Stimulated activated CD8-positive, alpha-beta memory T cell treated with anti-CD3 and anti-CD28 coated beads, Interleukin-12 subunit alpha, Interleukin-12 subunit beta, amount 100 ng/mL, for 24 hours (primary cell): ENCODE results near the gene ALG9.

Experiments
- DNase-seq: peaks from one replicate; pipeline ENCODE4 v3.0.0-alpha.2; 2020; ENCODE audit errors: extremely low read depth

The ALG9 gene

DNA sequence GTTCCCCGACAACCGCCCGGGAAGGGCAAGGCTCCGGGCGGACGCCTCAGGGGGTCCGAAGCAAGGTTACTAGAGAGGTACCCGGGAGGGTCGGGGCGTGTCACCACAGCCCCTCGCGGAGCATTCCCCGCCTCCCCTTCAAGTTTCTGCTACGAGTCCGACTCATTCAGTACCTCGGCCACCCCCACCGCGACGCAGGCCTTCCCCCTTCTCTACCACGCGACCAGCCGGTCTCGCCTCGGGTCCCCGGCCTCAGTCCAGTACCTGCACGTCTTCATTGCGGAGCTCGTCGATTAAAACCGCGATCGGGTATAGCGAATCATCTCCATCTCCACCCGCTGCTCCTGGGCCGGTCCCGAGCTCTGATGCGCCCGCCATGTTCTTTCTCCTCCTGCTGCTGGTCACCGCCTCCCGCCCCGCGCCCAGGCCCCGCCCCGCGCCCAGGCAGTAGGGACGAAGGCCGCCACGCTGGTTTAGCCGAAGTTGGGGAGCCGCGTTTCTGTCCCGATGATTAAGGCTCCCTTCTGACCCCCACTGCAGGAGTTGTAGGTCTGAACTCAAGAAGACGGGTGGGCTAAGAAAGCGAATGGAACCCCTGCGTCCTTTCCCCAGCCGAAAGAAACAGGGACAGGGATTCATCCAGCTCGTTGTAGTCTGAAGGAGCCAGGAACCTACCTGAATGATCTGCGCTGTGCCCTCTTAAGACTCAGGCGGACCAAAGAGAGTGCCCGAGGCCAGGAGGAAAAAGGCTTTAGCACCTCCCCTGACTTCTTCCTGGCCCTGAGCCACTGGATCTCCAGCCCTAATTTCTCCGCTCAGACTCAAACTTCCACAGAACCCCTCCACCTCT is 105.2 kb downstream of the ALG9 start, which contains the start of gene PPP2R1B:
TSS of gene PPP2R1B (minus strand) at position 406 of the 850 bp plus-strand sequence. CDS start at position 378, 28 bp downstream.
- peak; percentile 42 for DNase-seq

DNA sequence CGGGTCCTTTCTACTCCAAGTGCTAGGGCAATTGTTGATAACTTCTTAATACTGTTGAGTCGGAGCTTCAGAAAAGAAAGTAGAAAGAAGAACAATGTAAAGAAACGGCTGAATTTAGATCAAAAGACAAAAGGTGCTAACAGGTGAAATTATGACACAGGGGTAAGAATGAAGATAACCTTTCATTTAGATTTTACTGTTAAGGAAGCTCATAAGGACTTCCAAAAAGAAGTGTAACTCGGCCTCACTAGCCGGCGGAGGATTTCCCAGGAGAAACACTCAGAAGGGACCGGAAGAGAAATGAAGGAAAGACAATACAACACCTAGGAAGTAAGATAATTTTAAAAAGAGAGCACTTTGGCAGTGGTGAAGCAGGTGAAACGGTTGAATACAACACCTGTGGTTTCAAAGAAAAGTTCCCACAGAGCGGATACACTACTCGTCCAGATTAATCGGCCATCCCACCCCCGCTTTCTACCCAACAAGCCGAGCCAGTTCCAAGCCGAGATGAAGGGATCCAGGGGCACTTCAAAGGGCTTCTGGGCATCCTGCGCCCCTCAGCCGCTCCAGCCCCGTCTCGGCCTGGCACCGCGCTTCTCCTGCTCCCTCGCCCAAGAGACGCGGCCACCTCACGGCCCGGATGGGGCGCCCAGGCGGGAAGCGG is 105.9 kb downstream of the ALG9 start:
- no peak for DNase-seq

DNA sequence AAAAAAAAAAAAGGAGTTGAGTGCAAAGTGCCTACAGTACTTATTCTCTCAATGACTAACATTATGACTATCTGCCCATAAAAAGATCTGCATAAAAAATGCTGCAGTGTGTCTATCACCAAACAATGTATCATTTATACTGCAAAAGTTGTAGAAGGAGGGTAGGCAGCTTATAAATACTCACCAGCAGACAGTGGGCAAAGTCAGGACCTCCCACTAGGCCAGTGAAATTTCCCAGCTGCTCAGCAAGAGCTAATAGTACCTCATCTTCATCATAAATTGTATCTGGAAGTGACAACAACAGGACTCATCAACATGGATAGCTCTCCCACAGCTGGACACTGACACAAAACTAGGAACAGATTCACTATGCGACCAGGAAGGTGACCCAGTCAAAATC is 106.8 kb downstream of the ALG9 start:
- no peak for DNase-seq

DNA sequence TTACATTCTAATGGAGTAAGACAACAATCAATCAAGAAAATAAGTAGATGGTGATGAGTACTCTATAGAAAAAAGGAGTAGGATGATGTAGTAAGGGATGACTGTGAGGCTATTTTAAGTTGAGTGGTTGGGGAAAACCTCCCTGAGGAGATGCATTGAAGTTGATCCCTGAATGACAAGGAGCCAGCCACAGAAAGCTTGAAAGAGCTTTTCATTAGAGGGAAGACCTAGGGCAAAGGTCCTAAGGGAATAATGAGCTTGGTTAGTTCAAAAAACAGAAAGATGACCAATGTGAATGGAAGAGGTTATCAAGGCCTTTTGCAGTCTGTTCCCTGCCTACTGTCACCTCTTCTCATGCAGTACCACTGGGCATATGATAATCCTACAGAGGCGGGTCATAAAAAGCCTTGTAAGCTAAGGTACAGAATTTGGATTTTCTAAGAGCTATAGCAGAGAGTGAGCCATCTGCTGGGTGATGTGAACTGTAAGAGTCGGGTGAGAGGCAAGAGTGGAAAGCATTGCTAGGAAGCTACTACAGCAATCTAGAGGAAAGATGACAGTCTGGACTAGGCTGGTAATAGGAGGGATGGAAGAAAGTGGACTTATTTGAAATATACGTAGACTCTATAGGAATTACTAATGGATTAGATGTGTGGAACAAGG is 108.3 kb downstream of the ALG9 start:
- no peak for DNase-seq

DNA sequence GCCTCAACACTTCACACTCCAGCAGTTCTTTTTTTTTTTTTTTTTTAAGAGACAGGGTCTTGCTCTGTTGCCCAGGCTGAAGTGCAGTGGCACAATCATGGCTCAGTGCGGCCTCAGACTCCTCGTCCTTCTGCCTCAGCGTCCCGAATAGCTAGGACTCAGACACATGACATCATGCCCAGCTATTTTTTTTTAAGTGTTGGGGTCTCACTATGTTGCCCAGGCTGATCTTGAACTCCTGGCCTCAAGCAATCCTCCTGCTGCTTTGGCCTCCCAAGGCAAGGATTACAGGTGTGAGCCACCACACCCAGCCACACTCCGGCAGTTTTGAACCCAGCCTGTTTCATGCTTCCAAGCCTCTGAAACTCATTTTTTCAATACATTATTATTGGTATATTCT is 108.9 kb downstream of the ALG9 start:
- DNase-seq = no peak

DNA sequence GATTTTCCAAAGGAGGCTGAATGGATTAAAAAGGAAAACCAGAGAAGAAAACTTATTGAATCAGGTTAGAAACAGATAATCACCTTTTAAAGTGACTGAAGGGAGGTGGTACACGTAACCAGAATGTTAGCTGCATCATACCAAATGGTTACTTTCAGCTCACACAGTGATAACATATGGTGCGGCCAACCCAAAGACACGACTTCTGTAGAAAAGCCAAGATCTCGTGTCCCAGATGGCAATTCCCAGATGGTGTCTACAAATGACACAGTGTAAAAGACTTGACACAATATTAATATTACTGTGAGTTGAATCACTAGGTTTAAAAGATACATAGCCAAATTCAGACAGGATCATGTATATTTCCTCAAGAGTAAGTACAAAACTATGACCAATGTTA is 110.3 kb downstream of the ALG9 start:
- no peak for DNase-seq

DNA sequence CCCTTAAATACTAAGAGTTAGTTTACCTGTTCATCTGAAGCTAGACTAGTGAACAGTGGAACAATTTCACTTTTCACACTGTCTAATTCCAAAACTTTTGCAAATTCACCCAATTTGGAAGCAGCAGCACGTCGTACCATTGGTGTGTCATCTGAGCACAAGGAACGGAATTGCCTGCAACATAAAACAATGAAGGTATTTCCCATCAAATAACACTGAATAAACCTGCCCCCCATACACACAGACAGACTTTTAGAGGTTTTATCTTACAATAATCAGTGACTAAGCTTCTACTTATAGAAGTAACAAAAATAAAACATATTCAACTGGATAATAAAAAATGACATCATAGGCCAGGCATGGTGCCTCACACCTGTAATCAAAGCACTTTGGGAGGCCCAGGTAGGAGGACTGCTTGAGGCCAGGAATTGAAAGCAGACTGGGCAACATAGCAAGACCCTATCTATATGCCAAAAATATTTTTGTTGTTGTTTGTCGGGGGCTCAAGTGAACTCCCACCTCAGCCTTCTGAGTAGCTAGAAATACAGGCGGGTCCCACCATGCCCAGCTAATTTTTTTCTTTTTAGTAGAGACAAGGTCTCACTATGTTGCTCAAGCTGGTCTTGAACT is 111.5 kb downstream of the ALG9 start:
- DNase-seq = no peak

DNA sequence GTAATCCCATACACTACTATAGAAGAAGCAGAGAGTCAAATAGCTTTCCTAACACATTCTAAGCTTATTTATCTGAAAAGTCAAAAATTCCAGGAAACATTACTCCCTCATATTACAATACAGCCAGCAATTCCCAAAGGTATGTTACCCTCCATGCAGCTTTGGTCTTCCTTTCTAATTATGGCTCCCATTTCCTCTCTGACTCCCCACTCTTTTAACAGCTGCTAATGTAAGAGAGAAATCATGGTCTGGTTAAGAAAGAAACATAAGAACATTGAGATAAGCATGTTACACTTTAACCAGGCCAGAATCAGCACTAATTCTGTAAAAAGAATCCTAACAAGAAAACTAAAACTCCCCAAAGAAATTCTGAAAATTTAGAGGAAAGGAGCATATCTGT is 112.0 kb downstream of the ALG9 start:
- DNase-seq = no peak

DNA sequence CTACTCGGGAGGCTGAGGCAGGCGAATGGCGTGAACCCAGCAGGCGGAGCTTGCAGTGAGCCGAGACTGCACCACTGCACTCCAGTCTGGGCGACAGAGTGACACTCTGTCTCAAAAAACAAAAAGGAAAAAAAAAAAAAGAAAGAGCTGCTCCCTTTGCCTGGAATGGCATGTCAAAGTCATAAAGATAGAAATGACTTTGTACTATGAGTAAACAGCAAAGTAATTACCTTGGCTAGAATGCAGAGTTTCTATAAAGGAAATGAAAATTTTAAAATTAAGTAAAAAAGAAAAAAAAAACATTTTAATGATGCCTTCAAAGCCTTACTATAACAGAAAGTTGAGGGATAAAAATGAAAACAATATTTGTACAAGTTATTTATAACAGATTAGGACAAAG is 115.3 kb downstream of the ALG9 start:
- no peak for DNase-seq

DNA sequence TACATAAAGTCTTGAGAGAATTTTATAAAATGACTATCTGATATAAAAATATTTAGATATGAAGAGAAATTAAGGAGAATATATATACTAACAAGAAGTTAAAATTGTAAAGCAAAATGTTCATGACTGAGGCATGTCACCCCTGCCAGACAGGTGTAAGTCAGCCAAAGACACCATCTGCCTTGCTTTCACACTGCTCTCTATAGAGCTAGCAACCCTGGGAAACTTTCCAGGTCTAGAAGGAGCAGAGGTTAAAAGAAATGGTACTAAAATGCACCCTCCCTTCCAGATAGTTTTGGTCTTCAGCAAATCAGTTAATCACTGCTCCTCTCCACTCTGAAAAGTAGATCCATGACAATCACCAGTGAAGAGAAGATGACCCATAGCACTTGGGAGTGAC is 121.7 kb downstream of the ALG9 start:
- DNase-seq = no peak

DNA sequence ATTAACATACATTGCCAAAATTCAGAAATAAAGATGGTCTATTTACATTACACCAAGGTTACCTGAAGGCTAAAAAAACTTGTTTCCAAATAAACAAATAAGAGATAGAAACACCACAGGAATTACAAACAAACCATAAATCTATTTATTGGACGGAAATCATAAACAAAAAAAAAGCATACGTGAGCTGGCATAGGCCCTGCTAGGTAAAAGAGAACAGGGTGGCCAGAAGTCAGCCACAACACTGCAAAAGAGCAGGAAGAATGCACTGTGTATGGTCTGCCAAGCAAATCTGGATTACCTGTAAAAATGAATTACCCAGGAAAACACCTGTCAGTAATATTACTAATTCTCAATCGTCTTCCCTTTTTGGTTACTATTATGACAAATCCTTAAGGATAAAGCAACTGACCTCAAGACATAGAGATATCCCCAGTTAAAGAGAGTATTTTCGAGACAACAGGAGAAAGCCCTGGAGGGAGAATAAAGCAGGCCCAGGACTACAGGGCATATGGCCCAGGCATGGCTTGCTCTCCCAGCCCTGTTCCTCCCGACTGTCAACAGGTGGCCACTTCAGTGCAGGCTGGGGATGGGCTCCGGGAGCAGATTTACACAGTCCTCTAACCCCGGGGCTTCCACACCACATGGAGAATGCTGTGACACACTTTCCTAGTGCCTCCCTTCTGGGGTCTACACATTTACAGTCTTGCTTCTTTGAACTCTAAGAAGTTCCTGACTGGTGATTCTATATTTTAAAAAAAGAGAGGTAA is 123.2 kb downstream of the ALG9 start:
- DNase-seq = no peak

DNA sequence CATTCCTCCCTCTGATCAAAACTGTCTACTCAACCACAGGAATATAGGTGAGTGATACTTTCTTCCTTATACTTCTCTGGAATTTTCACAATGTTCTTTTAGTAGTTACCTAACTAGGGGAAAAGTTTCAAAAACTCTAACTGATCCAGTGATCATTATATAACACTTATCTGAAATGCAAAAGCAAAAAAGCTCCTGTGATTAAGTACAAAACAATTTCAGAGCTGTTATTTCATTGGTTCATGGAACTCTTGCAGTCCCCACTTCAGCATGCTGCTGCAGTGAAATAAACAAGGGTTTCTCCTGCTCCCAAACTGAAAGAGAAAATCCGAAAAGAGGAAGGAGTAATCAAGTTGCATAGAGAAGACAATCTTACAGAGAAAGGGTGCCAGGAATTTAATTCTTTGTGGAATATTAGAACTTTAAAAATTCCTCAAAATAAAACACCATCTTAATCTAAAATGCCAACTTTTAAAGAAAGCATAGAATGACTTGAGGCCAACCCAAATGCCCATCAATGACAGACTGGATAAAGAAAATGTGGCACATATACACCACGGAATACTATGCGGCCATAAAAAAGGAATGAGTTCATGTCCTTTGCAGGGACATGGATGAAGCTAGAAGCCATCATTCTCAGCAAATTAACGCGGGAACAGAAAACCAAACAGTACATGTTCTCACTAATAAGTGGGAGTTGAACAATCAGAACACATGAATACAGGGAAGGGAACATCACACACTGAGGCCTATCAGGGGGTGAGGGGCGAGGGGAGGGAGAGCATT is 125.5 kb downstream of the ALG9 start:
- DNase-seq = no peak

DNA sequence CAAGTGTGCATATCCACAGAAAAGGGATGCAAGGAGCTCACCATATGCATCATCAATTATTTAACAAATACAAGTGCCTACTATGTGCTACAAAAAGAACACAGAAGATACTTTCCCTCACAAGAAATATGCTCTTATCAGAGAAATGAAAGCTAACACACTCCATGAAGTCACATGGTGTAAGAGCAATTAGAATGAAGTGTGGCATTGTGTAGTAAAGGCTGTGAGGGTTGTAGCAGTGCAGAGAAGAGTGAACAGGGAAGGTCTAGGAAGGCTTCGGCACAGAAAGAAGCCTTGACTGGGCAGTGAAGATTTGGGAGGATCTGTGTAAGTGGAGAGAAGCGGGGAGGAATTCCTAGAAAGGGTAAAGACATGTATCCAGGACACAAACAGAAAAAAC is 127.7 kb downstream of the ALG9 start:
- no peak for DNase-seq

DNA sequence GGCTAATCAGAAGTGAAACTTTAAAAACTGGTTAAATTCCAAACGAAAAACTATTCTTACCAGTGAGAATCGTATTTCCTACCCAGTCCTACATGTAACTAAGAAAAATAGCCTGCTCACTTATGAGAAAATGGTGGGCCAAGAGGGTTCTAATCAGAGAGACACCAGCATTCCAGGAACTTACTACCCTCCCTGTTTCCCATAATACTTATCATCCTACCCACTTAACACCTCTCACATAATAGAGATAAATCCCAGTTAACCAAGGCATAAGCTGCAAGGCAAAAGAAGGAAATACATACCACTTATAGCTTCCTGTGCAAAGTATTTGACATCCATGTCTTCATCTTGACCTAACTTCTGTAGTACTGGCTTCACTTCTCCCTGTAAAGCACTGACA is 129.6 kb downstream of the ALG9 start:
- no peak for DNase-seq

DNA sequence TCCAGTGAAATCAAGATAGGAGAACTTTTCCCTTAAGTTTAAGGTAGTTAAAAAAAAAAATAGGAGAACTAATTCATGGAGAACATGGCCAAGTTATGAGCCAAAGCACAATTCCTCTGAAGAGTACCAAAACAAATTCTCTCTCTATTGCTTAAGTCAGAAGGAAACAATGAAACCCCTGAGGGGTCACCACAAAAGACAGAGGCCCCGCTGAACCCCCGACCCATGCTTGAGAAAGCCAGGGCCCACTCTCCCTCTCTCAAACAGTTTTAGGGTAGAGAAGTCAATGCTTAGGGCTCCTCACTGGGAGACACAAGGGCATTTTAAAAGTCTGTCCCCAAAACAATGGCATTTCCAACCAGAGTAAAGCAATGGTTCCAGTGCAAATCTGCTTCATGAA is 132.1 kb downstream of the ALG9 start:
- no peak for DNase-seq

DNA sequence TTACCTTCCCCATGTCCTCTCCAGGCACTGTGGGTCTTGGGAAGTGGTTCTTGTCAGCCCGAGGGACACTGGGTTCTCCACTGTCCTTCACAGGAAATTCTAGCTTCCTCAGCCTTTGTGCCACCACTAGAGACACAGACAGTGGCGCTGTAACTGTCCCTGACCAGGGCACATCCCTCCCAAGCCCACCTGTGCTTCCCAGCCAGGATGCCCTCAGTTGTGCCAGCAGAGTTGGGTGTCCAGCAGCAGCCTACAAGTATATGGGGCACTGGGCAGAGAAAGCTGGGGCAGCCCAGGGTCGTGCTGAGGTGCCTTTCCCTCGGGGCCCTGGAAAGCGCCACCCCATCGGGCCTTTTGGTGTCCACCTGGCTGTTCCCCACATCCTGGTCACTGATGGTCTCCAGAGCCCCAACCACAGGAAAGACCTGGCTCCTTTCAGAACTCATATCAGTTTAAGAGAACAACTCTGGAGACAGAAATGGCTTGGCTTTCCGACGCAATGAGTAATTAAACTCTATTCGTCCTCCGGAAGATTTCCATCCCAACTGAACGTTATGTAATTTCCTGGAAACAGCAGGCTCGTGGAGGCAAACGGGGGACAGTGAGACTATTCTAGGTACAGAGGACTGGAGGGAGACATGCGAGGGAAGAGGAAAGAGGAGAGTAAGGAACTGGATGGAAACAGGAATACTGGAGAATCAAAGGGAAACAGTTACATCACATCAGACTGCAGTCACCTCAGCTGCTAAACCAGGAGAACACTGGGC is 133.8 kb downstream of the ALG9 start:
- no peak for DNase-seq

DNA sequence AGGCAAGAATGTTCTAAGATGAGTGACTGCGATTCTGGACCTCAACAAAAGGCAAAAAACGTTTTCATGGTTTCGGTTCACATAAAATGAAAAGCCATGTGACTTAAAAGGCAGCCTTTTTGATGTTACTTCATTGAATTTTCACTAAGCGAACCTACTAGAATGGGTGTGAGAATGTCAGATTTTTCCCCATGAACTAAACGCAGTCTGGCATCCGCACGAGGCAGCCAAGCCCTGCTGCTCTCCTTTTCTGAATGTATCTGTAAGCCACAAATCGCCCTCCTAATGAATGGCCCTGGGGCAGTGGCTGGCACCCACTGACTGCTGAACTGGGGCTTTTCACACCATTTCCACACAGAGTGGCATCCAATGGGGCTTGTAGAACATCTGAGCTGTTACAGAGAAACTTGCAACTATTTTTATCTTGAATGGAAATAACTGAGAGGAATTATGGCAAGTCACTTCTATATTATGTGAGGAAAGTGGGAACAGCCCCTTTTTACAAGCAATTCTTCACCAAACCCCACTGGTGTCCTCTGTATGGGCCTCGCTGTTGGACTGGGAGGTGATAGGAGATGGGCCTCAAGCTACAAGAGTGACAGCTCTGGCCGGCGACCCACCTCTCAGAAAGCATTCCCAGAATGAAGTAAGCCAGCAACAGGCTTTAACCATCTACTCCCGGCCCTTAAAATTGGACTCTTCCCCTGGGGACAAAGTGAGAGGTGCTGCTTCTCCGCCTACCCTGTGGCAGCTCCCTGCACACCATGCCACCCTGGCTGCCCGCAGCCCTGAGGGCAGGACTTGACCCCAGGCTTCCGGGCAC is 134.5 kb downstream of the ALG9 start:
- DNase-seq = no peak
